ENCODE results near the gene OR7G2.

Gene OR7G2

GRCh38 chr19:9054765-9055164 is 52.5 kb downstream of the OR7G2 start:
- TF ChIP-seq REST (IDR thresholded peaks at IDR 0.05; ENCODE audit: insufficient read depth in 1 of 2, low read depth in 2 of 2, low read length in 2 of 2) (no peak), TAF1 (IDR thresholded peaks at IDR 0.05; ENCODE audit: borderline replicate concordance, insufficient read depth, low read length) (no peak), POLR2AphosphoS5 (IDR thresholded peaks at IDR 0.05; ENCODE audit: low read depth, low read length) (no peak), FOXP2 (optimal IDR thresholded peaks at IDR 0.05; ENCODE audit: borderline replicate concordance, extremely low read depth, extremely low read length, insufficient read depth) (no peak), SIN3A (IDR thresholded peaks at IDR 0.05; ENCODE audit: borderline replicate concordance, insufficient read depth, low read length) (no peak)

- TF ChIP-seq FOXP2 (optimal IDR thresholded peaks at IDR 0.05; ENCODE audit: borderline replicate concordance, extremely low read depth, extremely low read length, insufficient read depth): no peak
- no peak for TF ChIP-seq TAF1 (IDR thresholded peaks at IDR 0.05; ENCODE audit: borderline replicate concordance, insufficient read depth, low read length)
- no peak for TF ChIP-seq REST (IDR thresholded peaks at IDR 0.05; ENCODE audit: insufficient read depth in 1 of 2, low read depth in 2 of 2, low read length in 2 of 2)
- TF ChIP-seq SIN3A (IDR thresholded peaks at IDR 0.05; ENCODE audit: borderline replicate concordance, insufficient read depth, low read length): no peak
- TF ChIP-seq POLR2AphosphoS5 (IDR thresholded peaks at IDR 0.05; ENCODE audit: low read depth, low read length): no peak
Observed at GRCh38 chr19:9054207-9054606, 53.1 kb downstream of the OR7G2 start.

- TF ChIP-seq FOXP2 (optimal IDR thresholded peaks at IDR 0.05; ENCODE audit: borderline replicate concordance, extremely low read depth, extremely low read length, insufficient read depth) (no peak), SIN3A (IDR thresholded peaks at IDR 0.05; ENCODE audit: borderline replicate concordance, insufficient read depth, low read length) (no peak), REST (IDR thresholded peaks at IDR 0.05; ENCODE audit: insufficient read depth in 1 of 2, low read depth in 2 of 2, low read length in 2 of 2) (no peak), TAF1 (IDR thresholded peaks at IDR 0.05; ENCODE audit: borderline replicate concordance, insufficient read depth, low read length) (no peak), POLR2AphosphoS5 (IDR thresholded peaks at IDR 0.05; ENCODE audit: low read depth, low read length) (no peak)
Observed at GRCh38 chr19:9052894-9053293, 54.4 kb downstream of the OR7G2 start.
